Measurements from ENCODE around the gene TMEM139. TPM values are rescaled to one million over a fixed set of nuclear protein-coding genes. Genes with fewer than 3 reads are reported as not detected.

The TMEM139 gene
- total RNA-seq, 1 experiment from 2014 or later: 0.85 TPM

GRCh38 chr7:143243614-143244013 is 41.1 kb upstream of the TMEM139 start:
- H3K9me3 ChIP-seq (ENCODE audit: control insufficient read depth, low read depth, low read length): no peaks in the 10 kb centered on the region
- TF ChIP-seq, protein P1, sequence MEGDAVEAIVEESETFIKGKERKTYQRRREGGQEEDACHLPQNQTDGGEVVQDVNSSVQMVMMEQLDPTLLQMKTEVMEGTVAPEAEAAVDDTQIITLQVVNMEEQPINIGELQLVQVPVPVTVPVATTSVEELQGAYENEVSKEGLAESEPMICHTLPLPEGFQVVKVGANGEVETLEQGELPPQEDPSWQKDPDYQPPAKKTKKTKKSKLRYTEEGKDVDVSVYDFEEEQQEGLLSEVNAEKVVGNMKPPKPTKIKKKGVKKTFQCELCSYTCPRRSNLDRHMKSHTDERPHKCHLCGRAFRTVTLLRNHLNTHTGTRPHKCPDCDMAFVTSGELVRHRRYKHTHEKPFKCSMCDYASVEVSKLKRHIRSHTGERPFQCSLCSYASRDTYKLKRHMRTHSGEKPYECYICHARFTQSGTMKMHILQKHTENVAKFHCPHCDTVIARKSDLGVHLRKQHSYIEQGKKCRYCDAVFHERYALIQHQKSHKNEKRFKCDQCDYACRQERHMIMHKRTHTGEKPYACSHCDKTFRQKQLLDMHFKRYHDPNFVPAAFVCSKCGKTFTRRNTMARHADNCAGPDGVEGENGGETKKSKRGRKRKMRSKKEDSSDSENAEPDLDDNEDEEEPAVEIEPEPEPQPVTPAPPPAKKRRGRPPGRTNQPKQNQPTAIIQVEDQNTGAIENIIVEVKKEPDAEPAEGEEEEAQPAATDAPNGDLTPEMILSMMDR (conservative IDR thresholded peaks at IDR 0.05): no peak
- H3K27ac Mint-ChIP-seq: no peak overlapping the region
- H2AFZ ChIP-seq (ENCODE audit: low read length): no peak overlapping the region
- H4K20me1 ChIP-seq (ENCODE audit: control insufficient read depth, insufficient read depth, insufficient read length): no peaks in the 10 kb centered on the region
- H2BK12ac ChIP-seq (ENCODE audit: insufficient read length, low read depth, low read length): no peak overlapping the region
- no CpG with 5 or more reads among the region's 3 CpGs for WGBS (ENCODE audit: extremely low coverage, insufficient read length, low lambda C conversion rate)
- H3T11ph ChIP-seq (ENCODE audit: low read length): no peak overlapping the region
- no peaks in the 10 kb centered on the region for H3K23me2 ChIP-seq (ENCODE audit: insufficient read length, low read depth, low read length, poor library complexity, severe bottlenecking)
- no peak overlapping the region for H3K18ac ChIP-seq (ENCODE audit: insufficient read length, low read depth, low read length)
- H3K27me3 ChIP-seq (ENCODE audit: insufficient read depth, low read length): no peaks in the 10 kb centered on the region
- H3K79me2 ChIP-seq (ENCODE audit: insufficient read depth, low read length): no peaks in the 10 kb centered on the region
- no peak overlapping the region for H2AK5ac ChIP-seq (ENCODE audit: insufficient read length, low read length)
- H3K27ac ChIP-seq (ENCODE audit: insufficient read length, low read depth, low read length): no peak overlapping the region
- DNase-seq: no peak
- no peak overlapping the region for H3K14ac ChIP-seq (ENCODE audit: insufficient read depth, low read length)
- no peak overlapping the region for H4K5ac ChIP-seq (ENCODE audit: insufficient read length, low read depth, low read length)
- no peak overlapping the region for H3K23ac ChIP-seq (ENCODE audit: insufficient read length, low read depth, low read length)
- H3K9ac ChIP-seq (ENCODE audit: extremely low read depth, insufficient read length, low read length): no peak overlapping the region
- no peaks in the 10 kb centered on the region for H3K9me3 Mint-ChIP-seq
- no peak overlapping the region for H4K91ac ChIP-seq (ENCODE audit: insufficient read length, low read depth, low read length)
- H2BK20ac ChIP-seq (ENCODE audit: low read depth, low read length, poor library complexity, severe bottlenecking): no peak overlapping the region
- no peak overlapping the region for H2BK15ac ChIP-seq (ENCODE audit: low read depth, low read length)
- no peak overlapping the region for H3K4ac ChIP-seq (ENCODE audit: low read depth, low read length)
- peaks cover 3 to 7% of the 10 kb centered on the region in 2 experiments; a peak in 3 of 4 replicates for H3K4me1 Mint-ChIP-seq
- H4K8ac ChIP-seq (replicated peaks; ENCODE audit: insufficient read length, low read depth, low read length): no peak overlapping the region
- no peaks in the 10 kb centered on the region for H3K36me3 Mint-ChIP-seq (ENCODE audit: insufficient read depth in 1 of 3, low read depth in 3 of 3)
- no peak overlapping the region for H3K4me3 Mint-ChIP-seq
- no peak overlapping the region for H2BK5ac ChIP-seq (ENCODE audit: insufficient read length, low read length)
- H3K4me2 ChIP-seq (ENCODE audit: insufficient read depth, insufficient read length, low read length): no peak overlapping the region
- H3K27me3 Mint-ChIP-seq (ENCODE audit: low read depth): peaks cover 12% of the 10 kb centered on the region
- no peaks in the 10 kb centered on the region for H3K4me1 ChIP-seq (ENCODE audit: insufficient read depth, low read length)
- H2BK120ac ChIP-seq (ENCODE audit: low read depth, low read length, poor library complexity, severe bottlenecking): no peak overlapping the region
- H3K56ac ChIP-seq (ENCODE audit: insufficient read length, low read depth, low read length): no peak overlapping the region
- H3K79me1 ChIP-seq (ENCODE audit: insufficient read depth, low read depth, low read length, poor library complexity, severe bottlenecking): no peaks in the 10 kb centered on the region
